Measurements from ENCODE around the gene RNF10.
A peak's percentile ranks its signal among the peaks of the same experiment; 100 is the strongest.
"Not testable (repeated sequence)": the region's sequence is repeated elsewhere in the genome, so short reads cannot be mapped to it uniquely, and the experiment has no call there.

The RNF10 gene

GRCh38 chr12:120534203-120534702 is at the start of gene RNF10:
TSS of gene RNF10 (plus strand) at chr12:120534356. CDS start at chr12:120534812, 456 bp downstream.
- peak; percentile 86 for DNase-seq (ENCODE audit: low read depth)
- peak within 1 kb of the TSS; percentile 95 for H3K4me3 ChIP-seq (ENCODE audit: low read length)
- no peak for TF ChIP-seq CTCF (conservative IDR thresholded peaks at IDR 0.05; ENCODE audit: low read length)

GRCh38 chr12:120485961-120486881 is 47.9 kb upstream of the RNF10 start:
- no peak for DNase-seq (ENCODE audit: low read depth)
- no peak overlapping the region for H3K4me3 ChIP-seq (ENCODE audit: low read length)
- TF ChIP-seq CTCF (conservative IDR thresholded peaks at IDR 0.05; ENCODE audit: low read length), result no peak

- not testable (repeated sequence) for H3K4me3 ChIP-seq (ENCODE audit: low read length); DNase-seq (ENCODE audit: low read depth)
These were observed 46.6 kb upstream of the RNF10 start for GRCh38 chr12:120487552-120487951.

- no peak overlapping the region for H3K4me3 ChIP-seq (ENCODE audit: low read length)
- TF ChIP-seq CTCF (conservative IDR thresholded peaks at IDR 0.05; ENCODE audit: low read length), result no peak
- no peak for DNase-seq (ENCODE audit: low read depth)
These were observed 46.0 kb upstream of the RNF10 start for GRCh38 chr12:120488057-120488640.

GRCh38 chr12:120489018-120489417 is 45.1 kb upstream of the RNF10 start:
- no peak for DNase-seq (ENCODE audit: low read depth)
- no peak for TF ChIP-seq CTCF (conservative IDR thresholded peaks at IDR 0.05; ENCODE audit: low read length)
- no peak overlapping the region for H3K4me3 ChIP-seq (ENCODE audit: low read length)

- no peak for TF ChIP-seq CTCF (conservative IDR thresholded peaks at IDR 0.05; ENCODE audit: low read length)
- DNase-seq (ENCODE audit: low read depth), result no peak
- H3K4me3 ChIP-seq (ENCODE audit: low read length), result no peak overlapping the region
These were observed 43.8 kb upstream of the RNF10 start for GRCh38 chr12:120490325-120490724.

- no peak overlapping the region for H3K4me3 ChIP-seq (ENCODE audit: low read length)
- DNase-seq (ENCODE audit: low read depth), result no peak
- no peak for TF ChIP-seq CTCF (conservative IDR thresholded peaks at IDR 0.05; ENCODE audit: low read length)
These were observed 43.2 kb upstream of the RNF10 start for GRCh38 chr12:120490833-120491512.

All from AG10803 (cell line).